Smooth muscle cell (in vitro differentiated cells): ENCODE measurements around the gene C10orf71. TPM values are rescaled to one million over a fixed set of nuclear protein-coding genes. Genes with fewer than 3 reads are reported as not detected.

Source experiments
- DNase-seq: peaks from one replicate; lab custom pipeline; 2025; ENCODE audit not compliant: unreplicated experiment; lab: John Stamatoyannopoulos, UW
- H2AFZ ChIP-seq: fragments of 200-600 bp; sonication (generic); 2 replicates; pipeline ENCODE4 v1.6.0; 2016; ENCODE audit warnings: antibody characterized with exemption, low read depth, mild to moderate bottlenecking
- H3F3A ChIP-seq: fragments of 200-600 bp; sonication (generic); 2 replicates; pipeline ENCODE4 v1.6.0; 2017; ENCODE audit warnings: antibody characterized with exemption, low read depth
- H3K27ac ChIP-seq: fragments of 200-600 bp; sonication (generic); 2 replicates; pipeline ENCODE4 v1.5.1; 2016; ENCODE audit warnings: low read depth, mild to moderate bottlenecking
- H3K27me3 ChIP-seq: fragments of 200-600 bp; sonication (generic); 2 replicates; pipeline ENCODE4 v1.6.1; 2016; ENCODE audit warnings: low read depth, mild to moderate bottlenecking
- H3K36me3 ChIP-seq: fragments of 200-600 bp; sonication (generic); 2 replicates; pipeline ENCODE4 v1.5.1; 2016; ENCODE audit warnings: low read depth
- H3K4me1 ChIP-seq: fragments of 200-600 bp; sonication (generic); 2 replicates; pipeline ENCODE4 v1.5.1; 2016; ENCODE audit warnings: low read depth
- H3K4me2 ChIP-seq: fragments of 200-600 bp; sonication (generic); 2 replicates; pipeline ENCODE4 v1.6.0; 2016; ENCODE audit warnings: mild to moderate bottlenecking
- H3K4me3 ChIP-seq: fragments of 200-600 bp; sonication (generic); 2 replicates; pipeline ENCODE4 v1.5.1; 2016; ENCODE audit warnings: mild to moderate bottlenecking
- H3K79me2 ChIP-seq: fragments of 200-600 bp; sonication (generic); 2 replicates; pipeline ENCODE4 v1.6.0; 2016; ENCODE audit warnings: low read depth, mild to moderate bottlenecking
- H3K9ac ChIP-seq: fragments of 200-600 bp; sonication (generic); 2 replicates; pipeline ENCODE4 v1.6.0; 2016; ENCODE audit warnings: low read depth
- H3K9me3 ChIP-seq: fragments of 200-600 bp; sonication (generic); replicated peaks from 2 replicates; pipeline ENCODE4 v1.5.1; 2016; ENCODE audit warnings: low read depth
- H4K20me1 ChIP-seq: fragments of 200-600 bp; sonication (generic); 2 replicates; pipeline ENCODE4 v1.6.0; 2016; ENCODE audit warnings: low read depth
- WGBS: methylation state at CpG from one replicate; pipeline ENCODE4 v1.1.7; 2016; ENCODE audit warnings: low lambda C conversion rate; 5-methylcytosine and 5-hydroxymethylcytosine counted together
- polyA plus RNA-seq: library from polyadenylated mRNA; unstranded; fragments of >200 nt; fragmentation: Nextera tagmentation; extraction: Ambion mirVana; gene quantifications from 2 replicates; pipeline ENCODE4 v1.2.1, GENCODE V29; 2016
- total RNA-seq: library from RNA; depleted of rRNA; stranded (reverse); fragments of >200 nt; gene quantifications from 2 replicates; pipeline ENCODE4 v1.2.3, GENCODE V29; 2014
- TF ChIP-seq, protein P1 (sequence below): fragments of 200-600 bp; sonication (generic); IDR thresholded peaks from 2 replicates; pipeline ENCODE4 v1.5.1; 2017; ENCODE audit warnings: borderline replicate concordance, mild to moderate bottlenecking, antibody characterized with exemption; ENCODE audit not compliant: insufficient read depth, poor library complexity, severe bottlenecking

C10orf71 gene
- total and polyA plus RNA-seq, 2 experiments from 2014 or later: not detected

DNA sequence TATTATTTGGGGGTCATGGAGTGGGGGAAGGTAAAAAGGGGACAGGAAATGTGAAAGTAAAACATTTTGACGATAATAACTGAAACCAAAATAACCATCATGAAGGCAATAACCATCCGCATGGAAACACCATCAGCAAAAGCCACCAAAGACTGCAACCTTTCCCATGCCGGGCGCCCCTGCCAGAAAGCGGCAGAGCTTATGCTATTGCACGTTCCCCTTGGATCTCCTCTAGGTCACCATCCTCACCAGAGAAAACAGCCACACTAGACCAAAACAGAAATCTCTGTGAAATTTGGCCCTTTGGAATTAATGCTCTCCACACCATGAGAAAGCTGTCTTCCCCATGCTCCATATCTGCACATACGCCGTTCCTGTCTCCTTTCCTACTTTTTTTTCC is 65.8 kb downstream of the C10orf71 start:
- no peak for DNase-seq
- Histone ChIP-seq H3K27ac (no peak overlapping the region), H3K9ac (no peak overlapping the region), H3K4me1 (no peaks in the 10 kb centered on the region), H3F3A (no peaks in the 10 kb centered on the region), H3K79me2 (no peaks in the 10 kb centered on the region), H3K27me3 (no peaks in the 10 kb centered on the region), H3K4me3 (no peak overlapping the region), H3K4me2 (no peak overlapping the region), H3K36me3 (no peaks in the 10 kb centered on the region), H4K20me1 (no peaks in the 10 kb centered on the region), H3K9me3 (no peaks in the 10 kb centered on the region), H2AFZ (no peak overlapping the region)
- TF ChIP-seq, protein P1, sequence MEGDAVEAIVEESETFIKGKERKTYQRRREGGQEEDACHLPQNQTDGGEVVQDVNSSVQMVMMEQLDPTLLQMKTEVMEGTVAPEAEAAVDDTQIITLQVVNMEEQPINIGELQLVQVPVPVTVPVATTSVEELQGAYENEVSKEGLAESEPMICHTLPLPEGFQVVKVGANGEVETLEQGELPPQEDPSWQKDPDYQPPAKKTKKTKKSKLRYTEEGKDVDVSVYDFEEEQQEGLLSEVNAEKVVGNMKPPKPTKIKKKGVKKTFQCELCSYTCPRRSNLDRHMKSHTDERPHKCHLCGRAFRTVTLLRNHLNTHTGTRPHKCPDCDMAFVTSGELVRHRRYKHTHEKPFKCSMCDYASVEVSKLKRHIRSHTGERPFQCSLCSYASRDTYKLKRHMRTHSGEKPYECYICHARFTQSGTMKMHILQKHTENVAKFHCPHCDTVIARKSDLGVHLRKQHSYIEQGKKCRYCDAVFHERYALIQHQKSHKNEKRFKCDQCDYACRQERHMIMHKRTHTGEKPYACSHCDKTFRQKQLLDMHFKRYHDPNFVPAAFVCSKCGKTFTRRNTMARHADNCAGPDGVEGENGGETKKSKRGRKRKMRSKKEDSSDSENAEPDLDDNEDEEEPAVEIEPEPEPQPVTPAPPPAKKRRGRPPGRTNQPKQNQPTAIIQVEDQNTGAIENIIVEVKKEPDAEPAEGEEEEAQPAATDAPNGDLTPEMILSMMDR: no peak
- 90% methylated on average over 8 of the region's 8 CpGs for WGBS

- WGBS: 93% methylated on average over 3 of the region's 3 CpGs
Measured at GRCh38 chr10:49365275-49365674, 66.3 kb downstream of the C10orf71 start.

GRCh38 chr10:49365675-49366415 is 66.9 kb downstream of the C10orf71 start:
- Histone ChIP-seq H3K36me3 (no peaks in the 10 kb centered on the region), H3K4me2 (no peak overlapping the region), H3K9ac (no peak overlapping the region), H4K20me1 (no peaks in the 10 kb centered on the region), H3F3A (no peaks in the 10 kb centered on the region), H2AFZ (no peak overlapping the region), H3K4me3 (no peak overlapping the region), H3K27ac (no peak overlapping the region), H3K9me3 (no peaks in the 10 kb centered on the region), H3K4me1 (no peaks in the 10 kb centered on the region), H3K79me2 (no peaks in the 10 kb centered on the region), H3K27me3 (no peaks in the 10 kb centered on the region)
- 81% methylated on average over 20 of the region's 23 CpGs for WGBS
- TF ChIP-seq, protein P1: no peak
- DNase-seq: no peak

More at GRCh38 chr10:49365275-49365674, 66.3 kb downstream of the C10orf71 start:
- no peaks in the 10 kb centered on the region for H4K20me1 ChIP-seq
- H3K36me3 ChIP-seq: no peaks in the 10 kb centered on the region
- H3K4me1 ChIP-seq: no peaks in the 10 kb centered on the region
- no peaks in the 10 kb centered on the region for H3K79me2 ChIP-seq
- no peaks in the 10 kb centered on the region for H3K27me3 ChIP-seq
- no peak for DNase-seq
- TF ChIP-seq, protein P1: no peak
- H3K4me3 ChIP-seq: no peak overlapping the region
- no peak overlapping the region for H3K9ac ChIP-seq
- H3K9me3 ChIP-seq: no peaks in the 10 kb centered on the region
- no peak overlapping the region for H2AFZ ChIP-seq
- H3K27ac ChIP-seq: no peak overlapping the region
- no peak overlapping the region for H3K4me2 ChIP-seq
- H3F3A ChIP-seq: no peaks in the 10 kb centered on the region

GRCh38 chr10:49366460-49366859 is 67.5 kb downstream of the C10orf71 start:
- 80% methylated on average over 4 of the region's 4 CpGs for WGBS
- H2AFZ ChIP-seq: no peak overlapping the region
- no peak for DNase-seq
- H3K4me1 ChIP-seq: no peaks in the 10 kb centered on the region
- no peaks in the 10 kb centered on the region for H3F3A ChIP-seq
- no peaks in the 10 kb centered on the region for H3K9me3 ChIP-seq
- H3K79me2 ChIP-seq: no peaks in the 10 kb centered on the region
- H3K9ac ChIP-seq: no peak overlapping the region
- no peaks in the 10 kb centered on the region for H3K27me3 ChIP-seq
- H3K36me3 ChIP-seq: no peaks in the 10 kb centered on the region
- no peak overlapping the region for H3K27ac ChIP-seq
- no peak overlapping the region for H3K4me3 ChIP-seq
- no peak overlapping the region for H3K4me2 ChIP-seq
- TF ChIP-seq, protein P1: no peak
- no peaks in the 10 kb centered on the region for H4K20me1 ChIP-seq
